HL-60 (cell line): ENCODE measurements around the gene LPIN3.

Experiments
- POLR2AphosphoS5 ChIP-seq: IDR thresholded peaks from 2 replicates; pipeline ENCODE4 v1.6.1; 2012; ENCODE audit warnings: low read depth
- TF ChIP-seq, protein P1 (sequence below): IDR thresholded peaks from one replicate; pipeline ENCODE4 v1.5.1; 2011; ENCODE audit warnings: low read length, control low read depth, inconsistent platforms; ENCODE audit not compliant: insufficient read depth

DNA sequence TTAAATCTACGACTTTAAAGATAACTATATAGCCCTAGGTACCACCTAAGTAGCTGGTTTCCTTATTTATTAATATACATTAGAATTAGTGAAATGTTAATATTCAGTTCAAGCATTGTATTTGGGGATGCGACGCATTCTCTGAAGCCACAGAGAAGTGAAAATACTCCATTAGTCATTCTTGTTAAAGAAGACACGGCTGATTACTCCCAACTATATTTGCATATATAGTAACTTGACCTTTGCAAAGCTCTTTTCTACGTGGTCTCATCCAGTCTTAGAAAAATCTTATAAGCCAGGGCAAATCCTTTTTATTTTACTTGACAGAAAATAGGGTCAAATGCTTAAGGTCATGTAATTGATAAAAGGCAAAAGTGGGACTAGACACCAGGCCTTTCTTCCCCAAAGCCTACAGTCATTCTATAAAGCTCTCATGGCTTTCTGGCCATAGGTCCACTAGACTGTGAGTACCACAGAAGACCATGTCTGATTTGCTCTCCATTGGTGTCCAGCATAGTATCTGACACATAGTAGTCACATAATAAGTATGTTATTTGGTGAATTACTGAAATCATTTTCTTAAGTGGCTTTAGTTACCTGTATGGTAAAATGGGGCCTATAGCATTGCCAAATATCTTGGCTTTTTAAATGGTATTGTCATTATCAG is 34.4 kb upstream of the LPIN3 start:
- TF ChIP-seq, protein P1, sequence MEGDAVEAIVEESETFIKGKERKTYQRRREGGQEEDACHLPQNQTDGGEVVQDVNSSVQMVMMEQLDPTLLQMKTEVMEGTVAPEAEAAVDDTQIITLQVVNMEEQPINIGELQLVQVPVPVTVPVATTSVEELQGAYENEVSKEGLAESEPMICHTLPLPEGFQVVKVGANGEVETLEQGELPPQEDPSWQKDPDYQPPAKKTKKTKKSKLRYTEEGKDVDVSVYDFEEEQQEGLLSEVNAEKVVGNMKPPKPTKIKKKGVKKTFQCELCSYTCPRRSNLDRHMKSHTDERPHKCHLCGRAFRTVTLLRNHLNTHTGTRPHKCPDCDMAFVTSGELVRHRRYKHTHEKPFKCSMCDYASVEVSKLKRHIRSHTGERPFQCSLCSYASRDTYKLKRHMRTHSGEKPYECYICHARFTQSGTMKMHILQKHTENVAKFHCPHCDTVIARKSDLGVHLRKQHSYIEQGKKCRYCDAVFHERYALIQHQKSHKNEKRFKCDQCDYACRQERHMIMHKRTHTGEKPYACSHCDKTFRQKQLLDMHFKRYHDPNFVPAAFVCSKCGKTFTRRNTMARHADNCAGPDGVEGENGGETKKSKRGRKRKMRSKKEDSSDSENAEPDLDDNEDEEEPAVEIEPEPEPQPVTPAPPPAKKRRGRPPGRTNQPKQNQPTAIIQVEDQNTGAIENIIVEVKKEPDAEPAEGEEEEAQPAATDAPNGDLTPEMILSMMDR = no peak
- TF ChIP-seq POLR2AphosphoS5 = no peak
